BLaER1 (cell line): ENCODE results near the gene SBNO2.
"Not testable (repeated sequence)": the region's sequence is repeated elsewhere in the genome, so short reads cannot be mapped to it uniquely, and the experiment has no call there.

Experiments used
- H3K27ac ChIP-seq: shearing (Covaris generic); formaldehyde crosslinking; 2 replicates; pipeline ENCODE4 v1.8.1; 2022
- H3K27me3 ChIP-seq: shearing (Covaris generic); formaldehyde crosslinking; 2 replicates; pipeline ENCODE4 v1.8.1; 2022
- H3K36me3 ChIP-seq: shearing (Covaris generic); formaldehyde crosslinking; 2 replicates; pipeline ENCODE4 v1.8.1; 2022
- H3K4me1 ChIP-seq: shearing (Covaris generic); formaldehyde crosslinking; 2 replicates; pipeline ENCODE4 v1.8.1; 2022
- H3K4me2 ChIP-seq: shearing (Covaris generic); formaldehyde crosslinking; 2 replicates; pipeline ENCODE4 v1.8.1; 2022
- H3K4me3 ChIP-seq: shearing (Covaris generic); formaldehyde crosslinking; 2 replicates; pipeline ENCODE4 v1.8.1; 2022
- H3K9ac ChIP-seq: shearing (Covaris generic); formaldehyde crosslinking; 2 replicates; pipeline ENCODE4 v1.8.1; 2022
- H3K9me3 ChIP-seq: shearing (Covaris generic); formaldehyde crosslinking; 2 replicates; pipeline ENCODE4 v1.8.1; 2022
- H4K20me1 ChIP-seq: shearing (Covaris generic); formaldehyde crosslinking; 2 replicates; pipeline ENCODE4 v1.8.1; 2022
- Cebpa-rat ChIP-seq: shearing (Covaris generic); IDR thresholded peaks from 2 replicates; pipeline ENCODE4 v1.8.1; 2022

SBNO2 gene

DNA sequence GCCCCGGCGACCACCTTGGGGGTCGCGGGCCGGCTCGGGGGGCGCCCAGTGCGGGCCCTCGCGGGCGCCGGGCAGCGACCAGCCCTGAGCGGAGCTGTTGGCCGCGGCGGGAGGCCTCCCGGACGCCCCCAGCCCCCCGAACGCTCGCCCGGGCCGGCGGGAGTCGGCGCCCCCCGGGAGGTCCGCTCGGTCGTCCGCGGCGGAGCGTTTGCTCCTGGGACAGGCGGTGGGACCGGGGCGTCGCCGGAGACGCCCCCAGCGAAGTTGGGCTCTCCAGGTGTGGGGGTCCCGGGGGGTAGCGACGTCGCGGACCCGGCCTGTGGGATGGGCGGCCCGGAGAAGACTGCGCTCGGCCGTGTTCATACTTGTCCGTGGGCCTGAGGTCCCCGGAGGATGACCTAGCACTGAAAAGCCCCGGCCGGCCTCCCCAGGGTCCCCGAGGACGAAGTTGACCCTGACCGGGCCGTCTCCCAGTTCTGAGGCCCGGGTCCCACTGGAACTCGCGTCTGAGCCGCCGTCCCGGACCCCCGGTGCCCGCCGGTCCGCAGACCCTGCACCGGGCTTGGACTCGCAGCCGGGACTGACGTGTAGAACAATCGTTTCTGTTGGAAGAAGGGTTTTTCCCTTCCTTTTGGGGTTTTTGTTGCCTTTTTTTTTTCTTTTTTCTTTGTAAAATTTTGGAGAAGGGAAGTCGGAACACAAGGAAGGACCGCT lies 32.2 kb upstream of the SBNO2 start:
- H3K27me3 ChIP-seq = no peaks in the 10 kb centered on the region
- H3K4me1 ChIP-seq = peaks cover 63% of the 10 kb centered on the region
- peaks cover 28% of the 10 kb centered on the region for H3K36me3 ChIP-seq
- H3K9me3 ChIP-seq = no peaks in the 10 kb centered on the region
- H3K27ac ChIP-seq = peak overlapping the region; percentile 97
- peak overlapping the region; percentile 90 for H3K4me2 ChIP-seq
- peak overlapping the region; percentile 97 for H3K9ac ChIP-seq
- peaks cover 53% of the 10 kb centered on the region for H4K20me1 ChIP-seq
- peak overlapping the region; percentile 98 for H3K4me3 ChIP-seq
- TF ChIP-seq Cebpa-rat = no peak

DNA sequence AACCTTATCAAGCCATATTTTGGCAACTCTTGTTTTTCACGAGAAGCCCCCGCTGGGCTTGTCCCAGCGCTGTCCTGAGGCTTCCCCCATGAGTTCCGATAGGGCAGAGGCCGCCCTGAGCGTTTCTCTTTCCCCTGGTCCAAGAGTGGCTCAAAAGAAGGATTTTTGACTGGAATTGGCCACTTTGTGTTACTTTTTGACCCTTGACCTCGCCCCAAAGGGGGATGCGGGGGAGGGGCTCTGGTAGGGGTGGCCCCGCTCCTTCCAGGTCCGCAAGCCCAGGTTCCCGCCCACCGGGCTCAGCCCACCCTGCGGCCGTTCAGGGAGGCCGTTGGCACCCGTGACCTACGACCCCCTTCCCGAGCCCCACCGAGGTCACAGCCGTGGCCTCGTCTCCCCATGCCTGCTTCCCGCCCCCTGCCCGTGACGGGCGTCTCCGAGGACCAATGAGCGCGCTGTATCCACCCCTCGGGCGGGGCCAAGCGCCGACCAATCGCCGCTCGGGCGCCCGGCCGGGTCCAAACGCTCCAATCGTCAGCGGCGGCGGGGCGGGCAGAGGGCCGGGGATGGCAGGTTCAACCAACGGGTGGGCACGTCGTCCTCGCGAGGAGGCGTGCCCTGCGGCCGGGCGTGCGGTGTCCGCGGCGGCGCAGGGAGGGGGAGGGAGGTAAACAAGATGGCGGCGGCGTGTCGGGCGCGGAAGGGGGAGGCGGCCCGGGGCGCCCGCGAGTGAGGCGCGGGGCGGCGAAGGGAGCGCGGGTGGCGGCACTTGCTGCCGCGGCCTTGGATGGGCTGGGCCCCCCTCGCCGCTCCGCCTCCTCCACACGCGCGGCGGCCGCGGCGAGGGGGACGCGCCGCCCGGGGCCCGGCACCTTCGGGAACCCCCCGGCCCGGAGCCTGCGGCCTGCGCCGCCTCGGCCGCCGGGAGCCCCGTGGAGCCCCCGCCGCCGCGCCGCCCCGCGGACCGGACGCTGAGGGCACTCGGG lies 31.3 kb upstream of the SBNO2 start, which contains the start of gene STK11:
Gene STK11 (plus strand): TSS at position 665 of the 986 bp plus-strand sequence. CDS start 1,136 bp downstream, outside the sequence.
- peaks cover 19% of the 10 kb centered on the region for H3K36me3 ChIP-seq
- no peaks in the 10 kb centered on the region for H3K9me3 ChIP-seq
- TF ChIP-seq Cebpa-rat = no peak
- H3K27me3 ChIP-seq = no peaks in the 10 kb centered on the region
- H3K4me3 ChIP-seq = peak within 1 kb of the TSS; percentile 98
- peaks cover 44% of the 10 kb centered on the region for H4K20me1 ChIP-seq
- H3K4me2 ChIP-seq = peak within 1 kb of the TSS; percentile 95
- H3K9ac ChIP-seq = peak within 1 kb of the TSS; percentile 97
- H3K27ac ChIP-seq = peak within 1 kb of the TSS; percentile 97
- peaks cover 54% of the 10 kb centered on the region for H3K4me1 ChIP-seq

DNA sequence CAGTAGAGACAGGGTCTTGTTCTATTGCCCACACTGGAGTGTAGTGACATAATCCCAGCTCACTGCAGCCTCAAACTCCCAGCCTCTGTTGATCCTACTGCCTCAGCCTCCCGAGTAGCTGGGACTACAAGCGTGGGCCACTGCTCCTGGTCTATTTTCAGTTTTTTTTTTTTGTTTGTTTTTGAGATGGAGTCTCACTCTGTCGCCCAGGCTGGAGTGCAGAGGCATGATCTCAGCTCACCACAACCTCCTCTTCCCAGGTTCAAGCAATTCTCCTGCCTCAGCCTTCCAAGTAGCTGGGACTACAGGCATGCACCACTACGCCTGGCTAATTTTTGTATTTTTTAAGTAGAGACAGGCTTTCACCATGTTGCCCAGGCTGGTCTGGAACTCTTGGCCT lies 26.5 kb upstream of the SBNO2 start:
- H3K4me3 ChIP-seq, H3K4me2 ChIP-seq, H3K9ac ChIP-seq, H3K36me3 ChIP-seq, H3K27me3 ChIP-seq, H4K20me1 ChIP-seq, H3K27ac ChIP-seq, H3K9me3 ChIP-seq: not testable (repeated sequence)
- peaks cover 29% of the 10 kb centered on the region for H3K4me1 ChIP-seq

DNA sequence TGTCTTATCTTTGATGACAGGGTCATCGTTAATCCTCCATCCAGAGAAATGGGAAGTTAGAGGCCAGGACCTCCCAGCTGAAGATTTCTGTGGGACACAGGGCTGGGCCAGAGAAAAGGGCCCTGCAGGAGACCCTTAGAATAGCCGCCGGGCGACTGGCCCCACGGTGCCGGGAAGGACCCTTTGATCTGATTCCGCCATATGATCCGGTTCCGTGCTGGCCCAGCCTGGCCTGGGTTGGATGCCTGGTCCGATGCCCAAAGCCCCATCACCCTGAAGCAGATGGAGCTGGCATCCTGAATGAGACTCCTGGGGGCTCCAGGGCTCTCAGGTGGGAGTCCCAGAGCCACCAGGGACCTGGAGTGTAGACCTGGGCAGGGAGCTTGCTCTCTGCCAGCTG lies 25.5 kb upstream of the SBNO2 start:
- Histone ChIP-seq H3K27ac (no peak overlapping the region), H3K36me3 (no peaks in the 10 kb centered on the region), H4K20me1 (no peaks in the 10 kb centered on the region), H3K9ac (no peak overlapping the region), H3K4me2 (no peak overlapping the region), H3K4me1 (peaks cover 22% of the 10 kb centered on the region), H3K27me3 (no peaks in the 10 kb centered on the region), H3K9me3 (no peaks in the 10 kb centered on the region), H3K4me3 (no peak overlapping the region)
- TF ChIP-seq Cebpa-rat = no peak

DNA sequence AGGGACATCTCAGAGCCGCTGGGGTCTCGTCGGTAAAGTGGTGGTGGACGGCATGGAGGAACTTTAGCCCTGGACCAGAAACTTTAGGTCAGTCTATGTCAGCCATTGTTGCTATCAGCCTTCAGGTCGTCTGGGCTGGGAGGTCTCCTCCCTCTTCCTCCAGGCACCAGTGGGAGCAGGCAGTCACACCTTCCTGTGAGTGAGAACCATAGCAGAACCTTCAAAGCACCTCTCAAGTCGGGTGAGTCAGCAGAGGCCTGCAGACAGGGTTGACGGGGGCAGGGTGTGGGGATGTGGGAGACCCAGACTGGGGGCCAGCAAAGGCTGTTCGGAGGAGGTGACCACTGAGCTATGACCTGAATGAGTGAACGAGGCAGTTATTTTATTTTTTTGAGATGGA lies 15.4 kb upstream of the SBNO2 start:
- TF ChIP-seq Cebpa-rat = no peak
- H3K27ac ChIP-seq = no peak overlapping the region
- H3K36me3 ChIP-seq = no peaks in the 10 kb centered on the region
- H3K4me1 ChIP-seq = peaks cover 24% of the 10 kb centered on the region
- H3K27me3 ChIP-seq = no peaks in the 10 kb centered on the region
- no peaks in the 10 kb centered on the region for H3K9me3 ChIP-seq
- H3K9ac ChIP-seq = no peak overlapping the region
- peak overlapping the region; percentile 22; the same call in 1 of the 2 replicates for H3K4me2 ChIP-seq
- no peaks in the 10 kb centered on the region for H4K20me1 ChIP-seq
- H3K4me3 ChIP-seq = no peak overlapping the region

DNA sequence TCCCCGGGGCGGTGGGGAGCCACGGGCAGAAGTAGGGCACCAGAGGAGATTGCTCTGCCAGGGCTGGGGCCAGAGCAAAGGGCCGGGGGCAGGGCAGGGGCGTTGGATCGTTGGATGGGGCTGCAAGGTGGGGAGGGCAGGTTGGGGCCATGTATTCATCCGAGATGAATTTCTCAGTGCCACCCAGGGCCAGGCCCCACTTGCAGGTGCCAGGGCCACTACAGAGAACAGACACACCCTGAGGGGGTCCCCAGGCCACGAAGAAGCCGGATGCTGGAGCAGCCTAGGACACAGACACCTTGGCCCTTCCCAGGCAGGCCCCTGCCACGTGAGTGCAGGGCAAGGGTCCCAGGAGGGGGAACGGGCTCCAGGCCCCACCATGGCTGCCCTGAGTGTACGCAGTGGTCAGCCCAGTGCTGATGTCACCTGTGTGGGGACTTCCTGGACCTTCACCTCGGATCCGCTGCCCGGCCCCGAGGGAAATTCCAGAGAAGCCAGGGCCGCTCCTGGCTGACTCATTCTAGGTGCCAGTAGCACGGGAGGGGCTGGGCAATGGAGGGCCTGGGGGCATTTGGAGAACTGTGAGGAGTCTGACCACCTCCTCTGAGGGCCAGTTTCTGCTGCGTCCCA lies 9.6 kb upstream of the SBNO2 start:
- Histone ChIP-seq H3K27me3 (no peaks in the 10 kb centered on the region), H3K4me3 (no peak overlapping the region), H3K9me3 (no peaks in the 10 kb centered on the region), H3K4me1 (peaks cover 30% of the 10 kb centered on the region), H3K27ac (no peak overlapping the region), H3K36me3 (no peaks in the 10 kb centered on the region), H4K20me1 (no peaks in the 10 kb centered on the region), H3K9ac (no peak overlapping the region), H3K4me2 (no peak overlapping the region)
- TF ChIP-seq Cebpa-rat = no peak

DNA sequence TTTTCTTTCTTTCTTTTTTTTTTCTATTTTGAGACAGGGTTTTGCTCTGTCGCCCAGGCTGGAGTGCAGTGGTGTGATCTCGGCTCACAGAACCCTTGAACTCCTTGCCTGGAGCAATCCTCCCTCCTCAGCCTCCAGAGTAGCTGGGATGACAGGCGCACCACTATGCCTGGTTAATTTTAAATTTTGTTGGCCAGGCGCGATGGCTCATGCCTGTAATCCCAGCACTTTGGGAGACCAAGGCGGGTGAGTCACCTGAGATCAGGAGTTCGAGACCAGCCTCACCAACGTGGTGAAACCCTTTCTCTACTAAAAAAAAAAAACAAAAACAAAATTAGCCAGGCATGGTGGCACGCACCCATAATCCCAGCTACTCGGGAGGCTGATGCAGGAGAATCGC lies 8.7 kb upstream of the SBNO2 start:
- H3K4me2 ChIP-seq = no peak overlapping the region
- no peaks in the 10 kb centered on the region for H4K20me1 ChIP-seq
- H3K36me3 ChIP-seq = no peaks in the 10 kb centered on the region
- H3K27me3 ChIP-seq = no peaks in the 10 kb centered on the region
- H3K9me3 ChIP-seq = no peaks in the 10 kb centered on the region
- H3K9ac ChIP-seq = no peak overlapping the region
- no peak overlapping the region for H3K4me3 ChIP-seq
- peaks cover 33% of the 10 kb centered on the region for H3K4me1 ChIP-seq
- no peak overlapping the region for H3K27ac ChIP-seq
- no peak for TF ChIP-seq Cebpa-rat

DNA sequence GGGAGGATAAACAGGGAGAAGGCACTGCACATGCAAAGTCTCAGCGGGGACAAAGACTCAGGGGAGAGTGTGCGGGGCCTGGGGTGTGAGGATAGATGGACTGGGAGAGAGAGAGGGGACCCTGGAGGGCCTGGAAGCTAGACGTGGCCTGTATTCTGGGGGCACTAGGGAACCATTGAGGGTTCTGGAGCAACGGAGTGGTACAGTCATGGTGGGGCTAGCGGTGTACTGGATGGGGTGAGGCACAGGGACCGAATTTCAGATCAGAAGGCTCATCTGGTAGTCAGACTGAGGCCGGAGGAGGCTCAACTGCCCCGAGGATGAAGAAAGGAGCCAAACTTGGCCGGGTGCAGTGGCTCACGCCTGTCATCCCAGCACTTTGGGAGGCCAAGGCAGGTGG lies 8.0 kb upstream of the SBNO2 start:
- Histone ChIP-seq H4K20me1 (no peaks in the 10 kb centered on the region), H3K27ac (no peak overlapping the region), H3K4me1 (peaks cover 39% of the 10 kb centered on the region), H3K4me2 (no peak overlapping the region), H3K4me3 (no peak overlapping the region), H3K9me3 (no peaks in the 10 kb centered on the region), H3K36me3 (no peaks in the 10 kb centered on the region), H3K27me3 (no peaks in the 10 kb centered on the region), H3K9ac (no peak overlapping the region)
- TF ChIP-seq Cebpa-rat = no peak

DNA sequence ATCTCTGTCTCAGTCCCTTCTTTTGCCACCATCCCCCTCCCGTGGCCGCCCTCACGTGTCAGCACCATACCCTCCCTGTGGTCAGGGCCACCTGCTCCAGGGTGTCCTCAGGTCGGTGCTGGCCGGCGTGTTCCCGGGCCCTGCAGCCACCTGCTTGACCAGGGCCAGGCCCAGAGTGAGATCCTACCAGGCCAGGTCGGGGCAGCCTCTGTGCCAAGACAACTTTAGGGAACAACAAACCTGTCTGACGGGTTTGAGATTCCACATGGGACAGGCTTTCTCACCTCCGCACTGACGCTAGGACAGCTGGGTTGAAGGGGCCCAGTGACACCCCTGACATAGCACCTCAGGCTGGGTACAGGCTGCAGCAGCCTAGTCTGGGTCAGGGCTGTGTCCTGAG lies 7.5 kb upstream of the SBNO2 start:
- no peak overlapping the region for H3K27ac ChIP-seq
- H3K4me2 ChIP-seq = no peak overlapping the region
- no peaks in the 10 kb centered on the region for H3K36me3 ChIP-seq
- no peak for TF ChIP-seq Cebpa-rat
- H4K20me1 ChIP-seq = no peaks in the 10 kb centered on the region
- H3K9me3 ChIP-seq = no peaks in the 10 kb centered on the region
- peaks cover 39% of the 10 kb centered on the region for H3K4me1 ChIP-seq
- no peak overlapping the region for H3K9ac ChIP-seq
- H3K27me3 ChIP-seq = no peaks in the 10 kb centered on the region
- no peak overlapping the region for H3K4me3 ChIP-seq
